Testis (tissue), 2 donors: ENCODE data around the gene STXBP1.
A peak's percentile ranks its signal among the peaks of the same experiment; 100 is the strongest.

Source experiments
- CTCF ChIP-seq, 3 experiments: fragments of 450-650 bp in 2 of 3; fragments of 200-600 bp in 1 of 3; sonication (generic) in 1 of 3; IDR thresholded peaks; one replicate each; pipeline ENCODE4 v1.5.1; 2016 to 2019; ENCODE audit warnings: antibody characterized with exemption in 3 of 3, mild to moderate bottlenecking in 2 of 3, moderate library complexity in 1 of 3
- POLR2A ChIP-seq: fragments of 450-650 bp; IDR thresholded peaks from one replicate; pipeline ENCODE4 v1.6.1; 2017; ENCODE audit warnings: antibody characterized with exemption, mild to moderate bottlenecking, moderate library complexity

- TF ChIP-seq CTCF (IDR thresholded peaks at IDR 0.05) (peak in 1 of 3 experiments; percentile 6), POLR2A (no peak)
Measured at GRCh38 chr9:127611899-127612790, at the start of gene STXBP1.
